Thyroid gland (tissue), 4 donors: ENCODE data around the gene CEMIP2.

Source experiments
- POLR2A ChIP-seq, 2 donors: fragments of 450-650 bp; IDR thresholded peaks; one replicate each; pipeline ENCODE4 v1.6.1; 2017; ENCODE audit warnings: antibody characterized with exemption in 2 of 2, mild to moderate bottlenecking in 2 of 2, moderate library complexity in 1 of 2
- TF ChIP-seq, protein P1 (sequence below), 6 experiments: fragments of 200-600 bp in 3 of 6; fragments of 450-650 bp in 3 of 6; sonication (generic) in 3 of 6; IDR thresholded peaks; one replicate each; pipeline ENCODE4 v1.5.1; 2016 to 2019; ENCODE audit warnings: antibody characterized with exemption in 6 of 6, mild to moderate bottlenecking in 2 of 6, inconsistent platforms in 1 of 6, moderate library complexity in 1 of 6

DNA sequence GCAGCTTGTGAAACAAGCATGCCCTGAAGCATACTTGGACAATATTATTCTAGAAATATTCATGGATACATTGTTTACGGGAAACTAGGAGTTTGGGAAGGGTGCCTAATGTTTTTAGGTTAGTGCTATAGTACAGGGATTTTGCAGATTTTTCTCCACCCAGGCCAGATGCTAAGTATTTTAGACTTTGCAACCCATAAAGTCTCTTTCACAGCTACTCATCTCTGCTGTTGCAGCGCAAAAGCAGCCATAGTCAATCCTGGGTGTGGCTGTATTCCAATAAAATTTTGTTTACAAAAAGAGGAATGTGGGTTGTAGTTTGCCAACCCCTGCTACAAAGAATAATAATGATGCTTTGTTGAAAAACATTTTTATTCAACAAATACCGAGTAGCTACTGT lies 106.2 kb downstream of the CEMIP2 start:
- TF ChIP-seq, protein P1, sequence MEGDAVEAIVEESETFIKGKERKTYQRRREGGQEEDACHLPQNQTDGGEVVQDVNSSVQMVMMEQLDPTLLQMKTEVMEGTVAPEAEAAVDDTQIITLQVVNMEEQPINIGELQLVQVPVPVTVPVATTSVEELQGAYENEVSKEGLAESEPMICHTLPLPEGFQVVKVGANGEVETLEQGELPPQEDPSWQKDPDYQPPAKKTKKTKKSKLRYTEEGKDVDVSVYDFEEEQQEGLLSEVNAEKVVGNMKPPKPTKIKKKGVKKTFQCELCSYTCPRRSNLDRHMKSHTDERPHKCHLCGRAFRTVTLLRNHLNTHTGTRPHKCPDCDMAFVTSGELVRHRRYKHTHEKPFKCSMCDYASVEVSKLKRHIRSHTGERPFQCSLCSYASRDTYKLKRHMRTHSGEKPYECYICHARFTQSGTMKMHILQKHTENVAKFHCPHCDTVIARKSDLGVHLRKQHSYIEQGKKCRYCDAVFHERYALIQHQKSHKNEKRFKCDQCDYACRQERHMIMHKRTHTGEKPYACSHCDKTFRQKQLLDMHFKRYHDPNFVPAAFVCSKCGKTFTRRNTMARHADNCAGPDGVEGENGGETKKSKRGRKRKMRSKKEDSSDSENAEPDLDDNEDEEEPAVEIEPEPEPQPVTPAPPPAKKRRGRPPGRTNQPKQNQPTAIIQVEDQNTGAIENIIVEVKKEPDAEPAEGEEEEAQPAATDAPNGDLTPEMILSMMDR (IDR thresholded peaks at IDR 0.05) = no peak
- TF ChIP-seq POLR2A (IDR thresholded peaks at IDR 0.05) = no peak
